Effector memory CD4-positive, alpha-beta T cell (primary cell): ENCODE data around the gene CHCHD3.
A peak's percentile ranks its signal among the peaks of the same experiment; 100 is the strongest.

ENCODE experiments used
- DNase-seq, 3 donors: peaks; one replicate each; pipeline ENCODE4 v3.0.0-alpha.2; 2020
- H3K27ac ChIP-seq: 2 replicates; pipeline ENCODE4 v1.7.0; 2013; ENCODE audit warnings: mild to moderate bottlenecking, low read length, moderate library complexity; ENCODE audit not compliant: insufficient read depth, poor library complexity, severe bottlenecking
- H3K27me3 ChIP-seq: replicated peaks from 2 replicates; pipeline ENCODE4 v1.7.0; 2013; ENCODE audit warnings: mild to moderate bottlenecking, low read length; ENCODE audit not compliant: insufficient read depth, control insufficient read depth, poor library complexity, severe bottlenecking
- H3K36me3 ChIP-seq: 2 replicates; pipeline ENCODE4 v1.7.0; 2013; ENCODE audit warnings: mild to moderate bottlenecking, low read length, moderate library complexity; ENCODE audit not compliant: control insufficient read depth, insufficient read depth
- H3K4me1 ChIP-seq: 2 replicates; pipeline ENCODE4 v1.7.0; 2013; ENCODE audit warnings: low read length, mild to moderate bottlenecking; ENCODE audit not compliant: control insufficient read depth, insufficient read depth, poor library complexity, severe bottlenecking
- H3K4me3 ChIP-seq: 2 replicates; pipeline ENCODE4 v1.7.0; 2013; ENCODE audit warnings: low read length, low read depth, mild to moderate bottlenecking; ENCODE audit not compliant: insufficient read depth, poor library complexity, severe bottlenecking
- H3K9me3 ChIP-seq: 2 replicates; pipeline ENCODE4 v1.7.0; 2013; ENCODE audit warnings: mild to moderate bottlenecking, low read length, moderate library complexity; ENCODE audit not compliant: control insufficient read depth

Gene CHCHD3

DNA sequence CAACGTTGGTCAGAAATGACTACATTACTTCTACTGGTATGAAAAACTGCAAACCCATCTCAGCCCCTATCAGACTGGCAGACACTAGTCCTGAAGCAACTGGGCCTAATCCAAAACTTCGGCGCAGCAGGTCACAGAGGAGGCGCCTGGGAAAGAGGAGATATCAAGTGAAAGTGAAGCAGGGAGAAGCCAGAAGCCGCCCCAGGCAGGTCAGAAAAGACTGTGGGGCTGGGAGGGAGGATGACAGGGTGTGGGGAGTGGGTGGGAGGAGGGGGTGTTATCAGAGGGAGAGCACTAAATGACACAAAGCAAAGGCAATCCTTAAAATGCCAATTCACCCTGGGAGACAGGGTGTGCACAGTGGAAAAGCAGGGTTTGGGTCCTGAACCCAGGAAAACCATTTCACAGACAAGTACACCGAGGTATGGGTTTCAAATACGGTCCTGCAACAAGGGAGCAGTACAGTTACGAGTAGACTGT is 731 bp downstream of the CHCHD3 start:
- Histone ChIP-seq H3K27ac (peak overlapping the region; percentile 88), H3K36me3 (no peaks in the 10 kb centered on the region), H3K27me3 (no peaks in the 10 kb centered on the region), H3K9me3 (no peaks in the 10 kb centered on the region), H3K4me3 (peak overlapping the region; percentile 89), H3K4me1 (peaks cover 6% of the 10 kb centered on the region)
- DNase-seq, result no peak

DNA sequence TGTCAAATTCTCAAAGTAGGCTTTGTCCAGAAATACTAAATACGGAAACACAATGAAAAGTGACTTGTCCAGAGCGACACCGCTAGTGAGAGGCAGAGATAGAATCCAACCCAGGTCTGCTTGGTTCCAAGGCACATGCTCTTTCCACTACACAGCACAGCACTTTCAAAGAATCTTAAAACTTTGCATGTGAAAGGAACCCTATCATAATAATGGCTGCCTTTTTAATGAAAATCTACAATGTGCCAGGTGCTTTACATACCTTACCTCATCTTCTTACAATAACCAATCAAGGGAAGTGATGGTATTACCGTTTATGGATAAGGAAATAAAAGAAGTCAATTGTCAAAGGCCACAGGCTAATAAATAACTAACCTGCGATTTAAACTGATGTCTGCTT is 2.6 kb downstream of the CHCHD3 start:
- H3K4me3 ChIP-seq, result no peak overlapping the region
- no peaks in the 10 kb centered on the region for H3K27me3 ChIP-seq
- H3K9me3 ChIP-seq, result no peaks in the 10 kb centered on the region
- peaks cover 5% of the 10 kb centered on the region for H3K36me3 ChIP-seq
- H3K27ac ChIP-seq, result no peak overlapping the region
- peaks cover 6% of the 10 kb centered on the region for H3K4me1 ChIP-seq
- DNase-seq, result no peak

DNA sequence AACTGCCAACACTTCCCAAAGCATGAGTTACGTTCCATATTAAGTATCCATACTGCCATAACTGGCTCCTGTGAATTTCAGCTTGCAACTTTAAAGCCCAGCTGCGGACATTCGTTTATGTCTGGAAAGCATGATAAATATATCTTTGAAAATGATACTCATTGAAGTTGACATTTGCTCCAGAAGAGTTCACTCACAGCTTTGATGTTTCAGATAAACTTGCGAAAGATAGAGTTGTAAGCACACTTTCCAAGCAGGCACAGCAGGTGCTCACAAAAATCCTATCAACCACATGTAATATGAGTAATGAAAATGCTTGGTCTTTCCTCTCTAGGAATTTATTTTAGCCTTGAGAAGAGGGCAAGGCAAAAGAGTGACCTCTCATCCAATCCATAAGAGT is 4.5 kb downstream of the CHCHD3 start:
- no peak overlapping the region for H3K27ac ChIP-seq
- DNase-seq, result no peak
- no peaks in the 10 kb centered on the region for H3K9me3 ChIP-seq
- H3K36me3 ChIP-seq, result peaks cover 5% of the 10 kb centered on the region
- no peaks in the 10 kb centered on the region for H3K27me3 ChIP-seq
- H3K4me1 ChIP-seq, result peaks cover 6% of the 10 kb centered on the region
- no peak overlapping the region for H3K4me3 ChIP-seq

DNA sequence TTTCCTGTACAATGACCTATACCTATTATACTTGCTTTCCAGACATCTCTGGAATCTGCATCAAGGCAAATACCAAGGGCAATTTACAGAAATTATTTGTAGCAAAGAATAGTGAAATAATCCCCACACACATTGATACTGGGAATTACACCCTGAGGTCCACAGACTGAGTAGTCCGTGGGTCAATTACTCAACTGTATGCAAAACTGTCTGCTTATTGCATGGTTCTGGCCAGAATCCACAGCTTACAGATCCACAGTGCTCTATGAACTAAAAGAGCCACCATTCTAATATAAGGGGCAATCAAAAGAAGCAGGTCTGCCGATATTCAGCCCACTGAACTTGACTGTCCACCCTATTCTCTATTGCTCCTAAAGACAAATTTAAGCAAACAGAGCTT is 5.7 kb downstream of the CHCHD3 start:
- peaks cover 4% of the 10 kb centered on the region for H3K4me1 ChIP-seq
- DNase-seq, result no peak
- no peak overlapping the region for H3K4me3 ChIP-seq
- H3K27me3 ChIP-seq, result no peaks in the 10 kb centered on the region
- H3K9me3 ChIP-seq, result no peaks in the 10 kb centered on the region
- peaks cover 5% of the 10 kb centered on the region for H3K36me3 ChIP-seq
- H3K27ac ChIP-seq, result no peak overlapping the region

DNA sequence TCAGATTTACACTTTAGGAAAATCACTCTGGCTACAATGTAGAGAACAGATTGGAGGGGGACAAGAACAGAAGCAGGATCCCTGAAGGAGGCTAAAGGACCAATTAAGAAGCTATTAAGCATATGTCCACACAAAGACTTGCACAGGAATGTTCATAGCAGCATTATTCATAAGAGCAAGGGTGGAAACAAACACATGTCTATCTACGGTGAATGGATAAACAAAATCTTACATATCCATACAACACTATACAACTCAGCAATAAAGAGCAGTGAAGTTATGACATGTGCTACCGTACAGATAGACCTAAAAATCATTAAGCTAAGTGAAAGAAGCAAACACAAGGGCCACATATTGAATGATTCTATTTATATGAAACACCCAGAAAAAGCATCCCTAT is 10.4 kb downstream of the CHCHD3 start:
- Histone ChIP-seq H3K4me1 (no peaks in the 10 kb centered on the region), H3K27me3 (no peaks in the 10 kb centered on the region), H3K36me3 (peaks cover 5% of the 10 kb centered on the region), H3K4me3 (no peak overlapping the region), H3K9me3 (no peaks in the 10 kb centered on the region), H3K27ac (no peak overlapping the region)
- DNase-seq, result no peak

DNA sequence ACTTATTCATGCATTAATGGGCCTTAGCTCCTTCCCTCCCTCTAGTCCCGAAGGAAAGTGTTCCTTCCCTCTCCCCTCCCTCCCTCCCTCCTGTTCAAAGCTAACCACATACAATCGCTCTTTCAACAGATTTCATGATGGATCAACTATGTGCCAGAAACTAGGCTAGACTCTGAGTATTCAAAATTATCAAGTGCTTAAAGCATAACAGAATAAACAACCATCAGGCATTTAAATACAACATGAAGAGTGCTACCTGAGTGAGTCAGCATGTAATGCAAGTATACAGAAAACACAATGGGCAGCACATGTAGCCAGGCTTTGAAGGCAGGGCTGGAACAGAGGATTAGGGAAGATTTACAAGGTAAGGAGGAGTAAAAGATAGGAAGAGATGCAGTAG is 11.3 kb downstream of the CHCHD3 start:
- H3K4me3 ChIP-seq, result no peak overlapping the region
- H3K4me1 ChIP-seq, result no peaks in the 10 kb centered on the region
- H3K9me3 ChIP-seq, result no peaks in the 10 kb centered on the region
- peaks cover 5% of the 10 kb centered on the region for H3K36me3 ChIP-seq
- H3K27ac ChIP-seq, result no peak overlapping the region
- no peaks in the 10 kb centered on the region for H3K27me3 ChIP-seq
- no peak for DNase-seq

DNA sequence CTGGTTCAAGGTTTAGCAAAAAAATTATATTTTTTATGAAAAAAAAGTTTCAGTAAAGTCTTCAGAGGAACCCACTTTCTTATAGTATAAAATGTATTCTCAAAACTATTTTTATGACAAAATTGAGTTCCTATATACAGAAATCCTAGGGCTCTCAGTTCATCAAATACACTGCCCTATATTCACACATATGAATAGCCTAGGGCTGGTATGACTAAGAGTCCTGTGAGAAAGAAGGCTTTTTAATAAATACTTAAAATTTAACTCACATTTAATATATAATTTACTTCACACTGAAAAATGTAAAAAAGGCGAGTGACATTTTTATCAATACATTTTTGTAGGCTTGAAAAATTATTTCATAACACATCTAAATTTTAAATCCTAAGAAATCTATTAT is 16.6 kb downstream of the CHCHD3 start:
- H3K9me3 ChIP-seq, result no peaks in the 10 kb centered on the region
- no peak overlapping the region for H3K4me3 ChIP-seq
- DNase-seq, result no peak
- H3K4me1 ChIP-seq, result no peaks in the 10 kb centered on the region
- H3K27ac ChIP-seq, result no peak overlapping the region
- H3K27me3 ChIP-seq, result no peaks in the 10 kb centered on the region
- no peaks in the 10 kb centered on the region for H3K36me3 ChIP-seq

DNA sequence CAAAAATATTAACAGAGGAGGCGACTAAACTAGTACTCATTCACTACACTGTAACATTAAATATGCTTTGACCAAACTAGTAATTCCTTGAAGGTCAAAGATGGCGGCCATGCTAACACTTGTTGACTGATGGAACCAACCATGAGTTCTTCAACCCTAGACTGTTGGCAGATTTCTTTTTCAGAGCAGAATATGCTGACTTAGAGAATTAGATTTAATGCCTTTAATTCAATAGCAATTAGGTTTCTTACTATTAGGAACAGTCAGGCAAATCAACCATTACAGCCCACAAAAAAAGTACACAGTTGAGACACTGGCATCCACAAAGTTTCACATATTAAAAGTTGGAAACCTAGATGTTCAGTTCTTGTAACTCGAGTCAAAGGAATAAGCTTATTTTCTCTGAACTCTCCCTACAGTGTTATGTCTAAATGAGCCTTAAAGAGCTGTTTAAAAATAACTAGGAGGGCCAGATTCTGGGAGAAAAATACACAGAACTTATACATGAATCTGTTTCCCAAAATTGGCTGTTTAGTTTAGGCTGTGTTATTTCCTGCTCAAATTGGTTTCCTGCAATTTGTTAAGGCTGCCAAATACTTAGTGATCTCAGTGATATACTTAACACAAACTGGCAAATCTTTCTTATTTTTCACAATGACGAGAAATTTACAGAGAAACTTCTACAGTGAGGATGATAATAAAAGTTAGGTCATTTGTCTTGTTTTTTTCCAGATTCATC is 17.6 kb downstream of the CHCHD3 start:
- Histone ChIP-seq H3K4me1 (no peaks in the 10 kb centered on the region), H3K4me3 (no peak overlapping the region), H3K27me3 (no peaks in the 10 kb centered on the region), H3K9me3 (no peaks in the 10 kb centered on the region), H3K36me3 (no peaks in the 10 kb centered on the region), H3K27ac (no peak overlapping the region)
- no peak for DNase-seq

DNA sequence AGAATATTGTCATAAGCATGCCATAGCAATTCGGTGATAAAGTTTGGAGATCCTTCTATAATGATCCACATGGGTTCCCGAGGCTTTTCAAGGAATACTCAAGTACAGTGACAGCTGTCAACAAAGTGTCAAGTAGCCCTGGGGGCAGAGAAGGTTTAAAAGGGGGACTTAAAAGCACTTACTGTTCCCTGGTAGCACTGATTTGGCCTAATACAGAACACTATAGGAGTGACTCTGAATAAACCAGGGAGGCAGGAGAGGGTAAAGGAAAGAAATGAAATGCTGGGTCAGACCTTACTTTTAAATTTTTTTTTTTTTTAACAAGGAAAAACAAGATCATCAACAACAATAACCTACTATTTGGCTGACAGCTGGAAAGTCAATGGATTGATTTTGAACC is 20.1 kb downstream of the CHCHD3 start:
- H3K4me1 ChIP-seq, result no peaks in the 10 kb centered on the region

DNA sequence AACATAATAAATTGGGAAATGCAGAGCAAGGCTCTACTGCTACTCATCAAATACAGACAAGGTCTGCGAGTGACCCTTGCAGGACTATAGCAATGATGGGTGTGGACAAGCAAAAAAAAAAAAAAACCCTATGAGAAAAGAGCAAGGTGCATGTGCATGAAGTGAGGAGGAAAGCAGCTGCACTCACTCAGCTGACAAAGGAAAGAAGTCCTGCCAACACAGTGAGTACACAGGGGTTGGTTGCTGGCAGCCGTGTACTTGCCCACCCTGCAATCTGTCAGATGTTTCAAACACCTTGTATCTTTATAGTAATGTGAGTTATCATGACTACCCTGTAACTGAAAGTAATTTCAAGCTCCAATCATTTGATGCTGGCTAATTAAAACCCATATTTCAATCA is 20.5 kb downstream of the CHCHD3 start:
- H3K36me3 ChIP-seq, result no peaks in the 10 kb centered on the region
- no peaks in the 10 kb centered on the region for H3K4me1 ChIP-seq
- no peak overlapping the region for H3K4me3 ChIP-seq
- no peaks in the 10 kb centered on the region for H3K9me3 ChIP-seq
- H3K27ac ChIP-seq, result no peak overlapping the region
- DNase-seq, result no peak
- no peaks in the 10 kb centered on the region for H3K27me3 ChIP-seq

More for the DNA sequence above, 20.1 kb downstream of the CHCHD3 start:
- Histone ChIP-seq H3K27me3 (no peaks in the 10 kb centered on the region), H3K36me3 (no peaks in the 10 kb centered on the region), H3K4me3 (no peak overlapping the region), H3K27ac (no peak overlapping the region), H3K9me3 (no peaks in the 10 kb centered on the region)
- no peak for DNase-seq
